SIG-M5 treated with dmso at 0.1 percent for 504 hours (cell line): ENCODE results near the gene OR5AS1.
"Not testable (repeated sequence)": the region's sequence is repeated elsewhere in the genome, so short reads cannot be mapped to it uniquely, and the experiment has no call there.

Experiments
- DNase-seq: peaks from one replicate; lab custom pipeline; 2025; ENCODE audit not compliant: unreplicated experiment; lab: John Stamatoyannopoulos, UW

Gene OR5AS1

DNA sequence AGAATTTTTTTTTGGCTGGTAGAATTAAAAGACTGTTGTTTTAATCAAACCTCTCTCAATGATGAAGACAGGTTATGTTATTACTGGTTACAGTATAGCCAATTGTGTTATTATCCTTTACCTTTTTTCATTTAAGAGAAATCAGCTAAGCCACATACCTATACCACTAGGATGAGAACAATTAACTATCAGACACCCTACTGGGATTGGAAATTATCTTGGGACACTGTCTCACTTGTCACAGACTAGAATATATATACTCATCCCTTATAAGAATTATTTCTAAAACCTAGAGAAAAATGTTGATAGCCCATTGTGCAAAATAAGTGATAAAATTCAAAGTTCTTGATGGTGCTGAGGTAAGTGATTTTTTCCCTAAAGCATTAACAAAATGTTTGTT, at the start of gene OR5AS1:
OR5AS1 (plus strand) TSS at position 301 of the 400 bp plus-strand sequence. CDS start 2,765 bp downstream, outside the sequence.
- no peak for DNase-seq

DNA sequence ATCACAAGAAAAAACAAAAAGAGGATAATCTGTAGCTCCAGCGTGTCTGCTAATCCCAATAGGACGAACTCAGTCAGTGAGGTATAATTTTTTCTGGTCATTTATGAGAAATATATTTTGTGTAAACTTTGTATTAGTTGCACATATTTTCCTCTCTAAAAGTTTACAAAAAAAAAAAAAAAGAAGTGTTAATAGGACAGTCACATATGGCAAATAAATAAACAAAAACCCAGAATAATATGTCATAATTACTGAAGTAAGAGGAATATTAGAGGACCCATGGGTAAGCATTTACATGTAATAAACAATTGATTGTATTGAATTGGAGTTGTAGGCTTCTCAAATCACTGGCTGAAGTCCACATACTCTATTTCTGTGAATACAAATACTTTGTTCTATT, 32.9 kb upstream of the OR5AS1 start, which contains the start of gene OR5F1:
OR5F1 (minus strand) TSS at position 101 of the 400 bp plus-strand sequence; CDS start at position 101, 0 bp downstream.
- no peak for DNase-seq

DNA sequence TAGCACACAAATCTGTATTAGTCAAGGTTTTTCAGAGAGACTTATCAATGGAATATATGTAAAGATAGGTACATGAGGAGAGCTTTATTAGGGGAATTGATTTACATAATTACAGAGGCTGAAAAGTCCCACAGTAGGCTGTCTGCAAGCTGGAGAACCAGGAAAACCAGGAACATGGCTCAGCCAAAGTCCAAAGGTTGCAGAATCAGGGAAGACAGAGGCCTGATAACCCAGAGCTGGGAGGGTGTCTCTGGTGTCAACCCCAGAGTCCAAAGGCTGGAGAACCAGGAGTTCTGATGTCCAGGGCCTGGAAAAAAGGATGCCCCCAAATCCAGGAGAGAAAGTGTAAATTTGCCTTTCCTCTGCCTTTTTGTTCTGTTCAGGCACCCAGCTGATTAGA, 16.7 kb upstream of the OR5AS1 start:
- DNase-seq, result no peak

DNA sequence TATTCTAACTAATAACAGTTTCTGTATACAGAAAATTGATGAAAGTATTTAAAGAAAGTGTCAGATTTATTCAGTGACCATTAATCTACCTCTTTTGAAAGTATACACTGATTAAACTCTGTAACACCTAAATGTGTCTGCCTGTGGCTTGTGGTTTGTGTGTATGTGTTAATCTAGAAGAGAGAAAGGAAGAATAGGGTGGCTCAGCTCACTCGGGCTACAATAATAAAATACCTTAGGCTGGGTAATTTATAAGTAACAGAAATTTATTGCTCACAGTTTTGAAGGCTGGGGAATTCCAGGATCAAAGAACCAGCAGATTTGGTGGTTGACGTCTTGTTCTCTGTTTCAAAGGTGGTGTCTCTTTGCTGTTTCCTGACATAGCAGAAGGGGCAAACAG, 13.6 kb upstream of the OR5AS1 start:
- no peak for DNase-seq

DNA sequence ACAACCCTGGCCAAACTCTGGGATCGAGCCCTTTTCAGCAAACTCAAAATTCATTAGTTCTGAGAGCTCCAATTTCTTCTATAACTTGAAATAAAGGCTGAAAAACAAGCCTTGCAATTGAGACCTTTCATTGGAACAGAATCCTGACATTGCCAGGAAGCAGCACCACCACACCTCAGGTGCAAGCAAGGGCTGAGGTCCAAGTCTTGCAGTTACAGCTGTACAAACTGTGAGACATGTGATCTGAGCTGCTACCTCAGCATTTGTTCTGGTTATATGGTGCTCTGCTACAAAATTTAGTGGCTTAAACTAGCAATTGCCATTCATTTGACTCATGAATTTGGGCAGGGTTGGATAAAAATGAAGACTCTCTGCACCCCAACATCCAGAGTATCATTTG, 18.1 kb downstream of the OR5AS1 start:
- no peak for DNase-seq

DNA sequence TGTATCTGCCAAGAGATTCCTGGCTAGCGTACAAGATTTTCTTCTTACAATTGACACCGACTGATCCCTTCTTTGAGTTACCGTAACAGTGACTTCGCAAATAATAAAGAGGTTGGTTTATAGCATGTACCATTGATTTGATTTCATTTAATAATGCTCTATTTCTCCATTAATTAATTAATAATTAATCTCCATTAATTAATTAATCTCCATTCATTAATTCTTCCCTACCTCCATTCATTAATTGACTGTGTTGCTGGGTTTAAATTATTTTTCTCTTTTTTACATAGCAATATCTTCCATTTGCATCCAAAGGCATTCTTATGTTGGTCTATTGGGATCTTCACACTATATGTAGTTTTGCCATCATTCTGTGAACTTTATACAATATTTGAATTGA, 21.0 kb downstream of the OR5AS1 start:
- DNase-seq, result no peak

DNA sequence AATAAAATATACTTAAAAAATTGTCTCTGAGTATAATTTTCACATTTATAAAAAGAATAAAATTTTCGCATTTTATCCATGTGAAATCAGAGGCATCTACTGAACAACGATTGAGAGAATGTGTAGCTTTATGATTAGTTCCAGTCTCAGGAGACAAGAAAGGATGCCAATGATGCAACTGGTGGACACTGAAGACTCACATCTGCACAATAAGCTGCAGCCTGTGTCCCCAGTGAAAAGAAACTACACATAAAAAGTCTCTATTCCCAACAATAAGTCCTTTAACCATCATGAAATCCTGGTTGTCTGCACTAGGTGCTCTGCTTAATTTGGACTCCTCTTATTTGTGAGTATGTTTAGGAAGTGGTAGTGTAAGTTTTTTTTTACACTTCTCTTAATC, 22.0 kb downstream of the OR5AS1 start:
- DNase-seq, result no peak

DNA sequence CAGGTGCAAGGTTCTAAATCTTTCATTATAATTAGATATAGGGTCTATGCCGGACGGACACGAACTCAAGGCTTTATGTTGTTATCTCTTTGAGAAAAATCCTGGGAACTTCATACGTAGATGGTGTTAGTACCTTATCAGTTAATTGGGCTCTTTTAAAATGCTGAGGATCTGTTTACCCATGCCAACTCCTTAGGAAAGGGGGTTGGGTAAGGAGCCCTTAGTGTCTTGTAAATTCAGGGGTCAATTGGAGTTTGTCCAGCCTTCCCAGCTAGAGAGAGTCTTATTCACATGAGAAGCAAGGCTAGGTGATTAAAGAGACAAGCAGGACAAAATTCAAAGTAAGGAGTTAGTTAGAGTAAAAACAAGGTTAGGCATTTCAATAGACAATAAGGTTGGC, 28.9 kb downstream of the OR5AS1 start:
- not testable (repeated sequence) for DNase-seq

DNA sequence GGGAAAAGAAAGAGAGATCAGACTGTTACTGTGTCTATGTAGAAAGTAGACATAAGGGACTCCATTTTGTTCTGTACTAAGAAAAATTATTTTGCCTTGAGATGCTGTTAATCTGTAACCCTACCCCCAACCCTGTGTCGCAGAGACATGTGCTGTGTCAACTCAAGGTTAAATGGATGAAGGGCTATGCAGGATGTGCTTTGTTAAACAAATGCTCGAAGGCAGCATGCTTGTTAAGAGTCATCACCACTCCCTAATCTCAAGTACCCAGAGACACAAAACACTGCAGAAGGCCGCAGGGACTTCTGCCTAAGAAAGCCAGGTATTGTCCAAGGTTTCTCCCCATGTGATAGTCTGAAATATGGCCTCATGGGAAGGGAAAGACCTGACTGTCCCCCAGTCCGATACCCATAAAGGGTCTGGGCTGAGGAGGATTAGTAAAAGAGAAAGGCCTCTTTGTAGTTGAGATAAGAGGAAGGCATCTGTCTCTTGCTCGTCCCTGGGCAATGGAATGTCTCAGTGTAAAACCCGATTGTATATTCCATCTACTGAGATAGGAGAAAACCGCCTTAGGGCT, 30.3 kb downstream of the OR5AS1 start:
- not testable (repeated sequence) for DNase-seq

DNA sequence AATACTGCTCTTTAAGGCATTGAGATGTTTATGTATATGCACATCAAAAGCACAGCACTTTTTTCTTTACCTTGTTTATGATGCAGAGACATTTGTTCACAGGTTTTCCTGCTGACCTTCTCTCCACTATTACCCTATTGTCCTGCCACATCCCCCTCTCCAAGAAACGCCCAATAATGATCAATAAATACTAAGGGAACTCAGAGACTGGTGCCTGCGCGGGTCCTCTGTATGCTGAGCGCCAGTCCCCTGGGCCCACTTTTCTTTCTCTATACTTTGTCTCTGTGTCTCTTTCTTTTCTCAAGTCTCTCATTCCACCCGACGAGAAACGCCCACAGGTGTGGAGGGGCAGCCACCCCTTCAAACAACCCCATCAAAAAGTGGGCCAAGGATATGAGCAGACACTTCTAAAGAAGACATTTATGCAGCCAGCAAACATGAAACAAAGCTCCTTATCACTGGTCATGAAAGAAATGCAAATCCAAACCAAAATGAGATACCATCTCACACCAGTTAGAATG, 30.9 kb downstream of the OR5AS1 start:
- DNase-seq, result not testable (repeated sequence)

DNA sequence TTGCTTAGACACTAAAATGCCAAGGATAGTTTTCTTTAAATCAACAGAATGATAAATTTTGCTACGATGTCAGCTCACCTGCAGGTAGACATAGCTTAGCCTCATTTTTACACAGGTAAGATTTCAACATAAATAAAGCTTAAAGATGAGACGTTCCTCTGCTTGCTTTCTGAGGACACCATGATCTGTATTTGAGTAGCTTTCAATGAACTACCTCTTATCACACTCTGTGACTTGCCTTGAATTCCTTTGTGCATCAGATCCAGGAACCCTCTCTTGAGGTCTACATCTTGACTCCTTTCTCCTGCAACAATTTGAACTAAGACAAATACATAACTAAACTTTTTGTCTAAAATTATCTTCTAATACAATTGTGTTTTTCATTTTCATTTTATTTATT, 39.5 kb downstream of the OR5AS1 start:
- no peak for DNase-seq
